H1 (cell line): ENCODE data around the gene LOXHD1. TPM values are rescaled to one million over a fixed set of nuclear protein-coding genes. Genes with fewer than 3 reads are reported as not detected.

Experiments
- CTCF ChIA-PET: fragments of 300-600 bp; sonication (Branson Sonifier 250); formaldehyde crosslinking; loops from one replicate; lab custom pipeline; 2021; ENCODE audit not compliant: partially characterized antibody; lab: Charles Lee
- POLR2A ChIA-PET: fragments of 300-600 bp; sonication (Branson Sonifier 250); formaldehyde crosslinking; loops from one replicate; lab custom pipeline; 2021; ENCODE audit warnings: inconsistent platforms; ENCODE audit not compliant: partially characterized antibody; lab: Charles Lee
- DNase-seq, 2 experiments: peaks; one replicate each; pipeline versions ENCODE4 v3.0.0 to v3.0.0-alpha.2; 2010 to 2022; ENCODE audit warnings: low spot score in 2 of 2, low read depth in 1 of 2, mixed read lengths in 1 of 2
- FAIRE-seq: peaks from 2 replicates; lab custom pipeline; 2011; peaks lifted over from hg19 to GRCh38; lab: Jason Lieb, UNC
- H2AFZ ChIP-seq: 2 replicates; pipeline ENCODE4 v1.8.1; 2012; ENCODE audit warnings: low read length, inconsistent platforms
- H2AK5ac ChIP-seq: 2 replicates; pipeline ENCODE4 v1.6.1; 2013; ENCODE audit warnings: low read depth, low read length
- H2BK120ac ChIP-seq: replicated peaks from 2 replicates; pipeline ENCODE3; 2013; ENCODE audit warnings: low read depth, low read length, inconsistent platforms
- H2BK12ac ChIP-seq: 2 replicates; pipeline ENCODE4 v1.6.1; 2013; ENCODE audit warnings: low read depth, low read length
- H2BK15ac ChIP-seq: 2 replicates; pipeline ENCODE4 v1.6.1; 2013; ENCODE audit warnings: low read length
- H2BK20ac ChIP-seq: 2 replicates; pipeline ENCODE4 v1.6.1; 2013; ENCODE audit warnings: low read length
- H2BK5ac ChIP-seq: 2 replicates; pipeline ENCODE4 v1.6.1; 2013; ENCODE audit warnings: low read depth, low read length
- H3K14ac ChIP-seq: 2 replicates; pipeline ENCODE4 v1.6.1; 2013; ENCODE audit warnings: inconsistent platforms; ENCODE audit not compliant: insufficient read length
- H3K18ac ChIP-seq: 2 replicates; pipeline ENCODE4 v1.6.1; 2013; ENCODE audit warnings: low read length; ENCODE audit errors: extremely low read depth
- H3K23ac ChIP-seq: 2 replicates; pipeline ENCODE4 v1.6.1; 2013; ENCODE audit warnings: inconsistent platforms; ENCODE audit not compliant: insufficient read length
- H3K23me2 ChIP-seq: 2 replicates; pipeline ENCODE4 v1.6.1; 2013; ENCODE audit warnings: low read depth, low read length
- H3K27ac ChIP-seq: 2 replicates; pipeline ENCODE4 v1.6.1; 2011; ENCODE audit warnings: low read depth, low read length, inconsistent platforms
- H3K27me3 ChIP-seq, 4 experiments: replicated peaks in 1 of 4; 1 replicate in 1 of 4; 2 replicates in 3 of 4; pipeline versions ENCODE4 v1.6.1 to v1.8.1; 2011 to 2013; ENCODE audit warnings: low read length in 3 of 4, mild to moderate bottlenecking in 3 of 4, inconsistent platforms in 2 of 4, mixed read lengths in 2 of 4, moderate library complexity in 1 of 4; ENCODE audit not compliant: control insufficient read depth in 3 of 4, insufficient read depth in 3 of 4; ENCODE audit errors: extremely low read depth in 1 of 4
- H3K36me3 ChIP-seq, 4 experiments: 2 replicates each; pipeline versions ENCODE4 v1.6.1 to v1.8.1; 2011 to 2013; ENCODE audit warnings: mild to moderate bottlenecking in 4 of 4, low read length in 3 of 4, moderate library complexity in 2 of 4, control low read depth in 1 of 4, inconsistent platforms in 1 of 4; ENCODE audit not compliant: insufficient read depth in 4 of 4, control insufficient read depth in 2 of 4
- H3K4ac ChIP-seq: replicated peaks from 2 replicates; pipeline ENCODE3; 2013; ENCODE audit warnings: low read length, low read depth, mixed read lengths, inconsistent platforms; ENCODE audit not compliant: insufficient read length
- H3K4me1 ChIP-seq, 4 experiments: replicated peaks in 1 of 4; 1 replicate in 1 of 4; 2 replicates in 3 of 4; pipeline versions ENCODE4 v1.6.1 to v1.8.1; 2011 to 2013; ENCODE audit warnings: low read length in 3 of 4, inconsistent platforms in 2 of 4, mixed read lengths in 1 of 4; ENCODE audit not compliant: insufficient read depth in 4 of 4, control insufficient read depth in 3 of 4
- H3K4me2 ChIP-seq, 2 experiments: 2 replicates each; pipeline versions ENCODE4 v1.6.1 to v1.8.1; 2011 to 2013; ENCODE audit warnings: low read depth in 2 of 2, low read length in 2 of 2, control low read depth in 1 of 2, inconsistent platforms in 1 of 2, mild to moderate bottlenecking in 1 of 2; ENCODE audit not compliant: insufficient read depth in 1 of 2
- H3K4me3 ChIP-seq, 4 experiments: fragments of 200-600, 300-600 bp in 1 of 4; sonication (generic), shearing (Covaris generic), sonication (Bioruptor Twin) in 1 of 4; 2 replicates each; pipeline versions ENCODE4 v1.5.1 to v1.8.1; 2011 to 2016; ENCODE audit warnings: low read length in 4 of 4, low read depth in 3 of 4, control low read depth in 2 of 4, inconsistent platforms in 2 of 4, mild to moderate bottlenecking in 2 of 4, mixed read lengths in 1 of 4, moderate library complexity in 1 of 4; ENCODE audit not compliant: insufficient read depth in 2 of 4; ENCODE audit errors: extremely low read depth in 1 of 4
- H3K56ac ChIP-seq: replicated peaks from 2 replicates; pipeline ENCODE3; 2013; ENCODE audit warnings: low read depth, mild to moderate bottlenecking, mixed read lengths, low read length, inconsistent platforms; ENCODE audit not compliant: insufficient read length
- H3K79me1 ChIP-seq: 2 replicates; pipeline ENCODE4 v1.6.1; 2013; ENCODE audit warnings: low read depth, low read length, control low read depth
- H3K79me2 ChIP-seq, 2 experiments: 2 replicates each; pipeline versions ENCODE4 v1.6.1 to v1.8.1; 2012 to 2013; ENCODE audit warnings: low read length in 2 of 2, mild to moderate bottlenecking in 2 of 2, inconsistent platforms in 1 of 2; ENCODE audit not compliant: insufficient read depth in 2 of 2, control insufficient read depth in 1 of 2
- H3K9ac ChIP-seq, 4 experiments: replicated peaks in 1 of 4; 1 replicate in 1 of 4; 2 replicates in 3 of 4; pipeline versions ENCODE4 v1.6.1 to v1.8.1; 2011 to 2013; ENCODE audit warnings: low read depth in 3 of 4, low read length in 3 of 4, control low read depth in 2 of 4, mild to moderate bottlenecking in 2 of 4, moderate library complexity in 2 of 4, inconsistent platforms in 1 of 4; ENCODE audit errors: extremely low read depth in 1 of 4
- H3K9me3 ChIP-seq, 2 experiments: 2 replicates each; pipeline versions ENCODE4 v1.6.1 to v1.8.1; 2012 to 2013; ENCODE audit warnings: mild to moderate bottlenecking in 2 of 2, moderate library complexity in 2 of 2, control low read depth in 1 of 2, inconsistent platforms in 1 of 2, low read depth in 1 of 2, low read length in 1 of 2, mixed read lengths in 1 of 2; ENCODE audit not compliant: insufficient read depth in 2 of 2
- H4K20me1 ChIP-seq, 2 experiments: replicated peaks in 1 of 2; 2 replicates each; pipeline versions ENCODE3 to v1.8.1; 2011 to 2013; ENCODE audit warnings: inconsistent platforms in 2 of 2, low read length in 2 of 2, mild to moderate bottlenecking in 1 of 2; ENCODE audit not compliant: insufficient read depth in 2 of 2, control insufficient read depth in 1 of 2
- H4K5ac ChIP-seq: 2 replicates; pipeline ENCODE4 v1.6.1; 2013; ENCODE audit warnings: low read length, low read depth, mixed read lengths, inconsistent platforms; ENCODE audit not compliant: insufficient read length
- H4K8ac ChIP-seq: 2 replicates; pipeline ENCODE4 v1.8.0; 2013; ENCODE audit warnings: mild to moderate bottlenecking, moderate library complexity, low read length, inconsistent platforms; ENCODE audit not compliant: insufficient read depth; ENCODE audit errors: extremely low read depth
- H4K91ac ChIP-seq: replicated peaks from 2 replicates; pipeline ENCODE3; 2013; ENCODE audit warnings: low read length, mixed read lengths, inconsistent platforms; ENCODE audit not compliant: insufficient read length
- NRF1 ChIP-seq: IDR thresholded peaks from 2 replicates; pipeline ENCODE4 v1.6.1; 2011; ENCODE audit warnings: mild to moderate bottlenecking, low read depth, low read length, improper control_type of control experiment
- RAD21 ChIP-seq, 2 experiments: IDR thresholded peaks in 1 of 2; conservative IDR thresholded peaks in 1 of 2; 2 replicates each; pipeline ENCODE4 v1.6.1; 2011; ENCODE audit warnings: low read depth in 2 of 2, low read length in 2 of 2, improper control_type of control experiment in 1 of 2, inconsistent platforms in 1 of 2, mild to moderate bottlenecking in 1 of 2, moderate library complexity in 1 of 2
- ZNF274 ChIP-seq: IDR thresholded peaks from 2 replicates; pipeline ENCODE4 v1.7.0; 2012; ENCODE audit warnings: low read length, borderline replicate concordance; ENCODE audit errors: extremely low read depth
- WGBS, 2 experiments: shearing (Covaris generic) in 1 of 2; methylation state at CpG; one replicate each; pipeline versions ENCODE4 v1.1.6 to v1.1.7; 2013 to 2015; ENCODE audit warnings: low lambda C conversion rate in 2 of 2, mixed read lengths in 2 of 2, inconsistent platforms in 1 of 2, low coverage in 1 of 2, missing lambda C conversion rate in 1 of 2; ENCODE audit not compliant: insufficient replicate concordance in 2 of 2, insufficient coverage in 1 of 2, insufficient read length in 1 of 2; ENCODE audit errors: extremely low coverage in 1 of 2, missing lambda C conversion rate in 1 of 2; 5-methylcytosine and 5-hydroxymethylcytosine counted together
- polyA plus RNA-seq, 7 experiments: library from polyadenylated mRNA; depleted of rRNA in 3 of 7; stranded (reverse) in 5 of 7; unstranded in 2 of 7; fragments of >200 nt in 5 of 7; fragments of 200-250 nt in 2 of 7; gene quantifications; 1 replicate in 5 of 7; 2 replicates in 1 of 7; 4 replicates in 1 of 7; pipeline versions ENCODE4 v1.2.1 to v1.2.3, GENCODE V29; 2011 to 2013; ENCODE audit warnings: missing spikeins in 2 of 7, mixed read lengths in 2 of 7
- total RNA-seq: library from RNA; stranded (reverse); fragmentation: NEBNext Ultra II Directional; extraction: Animal tissue kit (Norgen Biotek cat#: 25700); gene quantifications from 2 replicates; pipeline ENCODE4 v1.2.1, GENCODE V29; 2021

Gene LOXHD1
- total and polyA plus RNA-seq, 2 of the 8 experiments (the other 6 are each of a cell fraction or from before 2014, with no cell fraction given), result 0.02 TPM; not detected in 1

- Histone ChIP-seq H2AK5ac (no peak overlapping the region), H3K27me3 (peaks cover 0 to 2% (median 0%) of the 10 kb centered on the region in 4 experiments; a peak in 1 of 7 replicates), H3K79me2 (no peaks in the 10 kb centered on the region), H3K18ac (no peak overlapping the region), H4K91ac (peak overlapping the region; percentile 11), H3K23ac (no peak overlapping the region), H3K14ac (no peak overlapping the region), H2BK12ac (0 out of 2 replicates have a peak overlapping the region, but pooled peaks have one; percentile 45), H2BK15ac (peak overlapping the region; percentile 99), H2BK120ac (no peak overlapping the region), H3K9ac (no peak overlapping the region), H3K23me2 (peaks cover 8% of the 10 kb centered on the region), H3K36me3 (no peaks in the 10 kb centered on the region), H3K4me1 (peaks cover 0 to 2% (median 0%) of the 10 kb centered on the region in 4 experiments; a peak in 3 of 7 replicates), H3K9me3 (no peaks in the 10 kb centered on the region), H3K56ac (no peak overlapping the region), H2BK20ac (no peak overlapping the region), H3K79me1 (peaks cover 2% of the 10 kb centered on the region; the same call in 1 of the 2 replicates), H4K20me1 (peaks cover 0 to 3% of the 10 kb centered on the region in 2 experiments), H2AFZ (no peak overlapping the region; the same call in 1 of the 2 replicates), H3K4me2 (no peak overlapping the region), H4K8ac (no peak overlapping the region), H3K4me3 (no peak overlapping the region), H4K5ac (no peak overlapping the region), H3K4ac (peak overlapping the region; percentile 41), H3K27ac (no peak overlapping the region), H2BK5ac (0 out of 2 replicates have a peak overlapping the region, but pooled peaks have one; percentile 27)
- no peak for DNase-seq
- 86% methylated on average over 14 of the region's 14 CpGs; no CpG with 5 or more reads in 1 of the 2 experiments for WGBS, 2 experiments
- no peak for TF ChIP-seq ZNF274
- TF ChIP-seq NRF1, result no peak
- TF ChIP-seq RAD21 (IDR thresholded peaks at IDR 0.05 in 1 of 2, conservative IDR thresholded peaks at IDR 0.05 in 1 of 2; ENCODE audit: low read depth in 2 of 2, low read length in 2 of 2), result peak in 1 of 2 experiments; percentile 8; a peak in 1 of 4 replicates
- ChIA-PET CTCF (interaction anchor here (0.9 to 3.3 kb wide), 5 partner anchors 16 to 193 kb away, joined by 3 to 13 read pairs (median 4); no protein-coding TSS in a partner anchor), POLR2A (interaction anchor here (1.1 to 1.6 kb wide), 3 partner anchors 11 to 259 kb away, joined by 3 read pairs; no protein-coding TSS in a partner anchor)
- FAIRE-seq, result no peak
Measured at GRCh38 chr18:46474487-46475389, 182.3 kb downstream of the LOXHD1 start.
